Measurements from ENCODE around the gene CADM1.

DNA sequence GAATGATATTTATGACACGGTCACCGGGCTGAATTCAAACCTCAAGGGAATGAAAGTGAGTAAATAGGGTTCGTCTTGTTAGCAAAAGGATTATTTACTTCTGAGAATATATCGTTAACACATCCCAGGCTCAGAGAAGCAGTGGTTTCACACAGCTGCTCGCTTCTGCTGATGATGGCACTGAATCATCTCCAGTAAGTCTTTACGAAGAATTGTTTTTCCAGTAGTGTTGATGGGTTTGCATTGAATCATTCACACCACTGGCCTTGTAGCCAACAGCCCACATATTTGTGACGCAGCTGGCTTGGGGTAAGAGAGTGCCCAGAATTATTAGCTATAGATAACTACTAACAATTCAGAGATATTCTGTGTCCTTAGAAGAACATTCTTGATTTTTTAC, 236.3 kb downstream of the CADM1 start:
- TF ChIP-seq, protein P1, sequence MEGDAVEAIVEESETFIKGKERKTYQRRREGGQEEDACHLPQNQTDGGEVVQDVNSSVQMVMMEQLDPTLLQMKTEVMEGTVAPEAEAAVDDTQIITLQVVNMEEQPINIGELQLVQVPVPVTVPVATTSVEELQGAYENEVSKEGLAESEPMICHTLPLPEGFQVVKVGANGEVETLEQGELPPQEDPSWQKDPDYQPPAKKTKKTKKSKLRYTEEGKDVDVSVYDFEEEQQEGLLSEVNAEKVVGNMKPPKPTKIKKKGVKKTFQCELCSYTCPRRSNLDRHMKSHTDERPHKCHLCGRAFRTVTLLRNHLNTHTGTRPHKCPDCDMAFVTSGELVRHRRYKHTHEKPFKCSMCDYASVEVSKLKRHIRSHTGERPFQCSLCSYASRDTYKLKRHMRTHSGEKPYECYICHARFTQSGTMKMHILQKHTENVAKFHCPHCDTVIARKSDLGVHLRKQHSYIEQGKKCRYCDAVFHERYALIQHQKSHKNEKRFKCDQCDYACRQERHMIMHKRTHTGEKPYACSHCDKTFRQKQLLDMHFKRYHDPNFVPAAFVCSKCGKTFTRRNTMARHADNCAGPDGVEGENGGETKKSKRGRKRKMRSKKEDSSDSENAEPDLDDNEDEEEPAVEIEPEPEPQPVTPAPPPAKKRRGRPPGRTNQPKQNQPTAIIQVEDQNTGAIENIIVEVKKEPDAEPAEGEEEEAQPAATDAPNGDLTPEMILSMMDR (IDR thresholded peaks at IDR 0.05): no peak
- no peak for TF ChIP-seq POLR2A (IDR thresholded peaks at IDR 0.05)

Measured in heart left ventricle (tissue), 13 donors.